Psoas muscle (tissue), 8 donors: ENCODE data around the gene TFR2. TPM values are rescaled to one million over a fixed set of nuclear protein-coding genes. Genes with fewer than 3 reads are reported as not detected.
A peak's percentile ranks its signal among the peaks of the same experiment; 100 is the strongest.
"Not testable (repeated sequence)": the region's sequence is repeated elsewhere in the genome, so short reads cannot be mapped to it uniquely, and the experiment has no call there.

Source experiments
- ATAC-seq, 4 donors: fragments of 200-7000 bp; cut with Tn5 transposase; one replicate each; pipeline ENCODE4 v1.9.1; 2020; ENCODE audit warnings: moderate library complexity in 3 of 4, mild to moderate bottlenecking in 2 of 4
- DNase-seq, 2 donors: peaks; one replicate each; pipeline ENCODE4 v3.0.0-alpha.2; 2020
- H3K27ac ChIP-seq: fragments of 200-600 bp; one replicate; pipeline ENCODE4 v1.8.0; 2022
- H3K27me3 ChIP-seq, 3 donors: fragments of 200-600 bp in 1 of 3; one replicate each; pipeline versions ENCODE4 v1.6.1 to v1.8.0; 2013 to 2022; ENCODE audit warnings: low read length in 2 of 3, mild to moderate bottlenecking in 2 of 3, moderate library complexity in 1 of 3; ENCODE audit not compliant: insufficient read depth in 3 of 3
- H3K36me3 ChIP-seq, 2 donors: fragments of 200-600 bp in 1 of 2; one replicate each; pipeline versions ENCODE4 v1.6.1 to v1.8.0; 2013 to 2022; ENCODE audit warnings: low read depth in 1 of 2, mild to moderate bottlenecking in 1 of 2, moderate library complexity in 1 of 2; ENCODE audit not compliant: insufficient read depth in 1 of 2
- H3K4me1 ChIP-seq: fragments of 200-600 bp; one replicate; pipeline ENCODE4 v1.8.0; 2022
- H3K4me3 ChIP-seq: fragments of 200-600 bp; one replicate; pipeline ENCODE4 v1.8.0; 2022; ENCODE audit warnings: mild to moderate bottlenecking
- H3K9me3 ChIP-seq: fragments of 200-600 bp; one replicate; pipeline ENCODE4 v1.8.0; 2022
- WGBS, 3 donors: extraction: QIAGEN DNeasy Blood & Tissue Kit; methylation state at CpG; one replicate each; pipeline versions ENCODE4 v1.1.6 to v1.1.7; 2013; 5-methylcytosine and 5-hydroxymethylcytosine counted together
- intact Hi-C, 2 donors: fragments of 100-400 bp; cut with DNase I; formaldehyde crosslinking; loops; one replicate each; pipeline versions ENCODE4 v1.11.0 to v1.14.2; 2022
- polyA plus RNA-seq, 3 donors: library from polyadenylated mRNA; stranded (reverse); fragments of 200-250 nt; gene quantifications; one replicate each; pipeline ENCODE4 v1.2.3, GENCODE V29; 2013
- total RNA-seq, 4 donors: library from RNA; stranded (reverse); fragmentation: NEBNext Ultra II Directional in 2 of 4; extraction: Animal tissue kit (Norgen Biotek cat#: 25700) in 2 of 4; gene quantifications; one replicate each; pipeline versions ENCODE4 v1.2.1 to v1.2.4, GENCODE V29; 2021 to 2023
- TF ChIP-seq, protein P1 (sequence below): fragments of 200-600 bp; IDR thresholded peaks from one replicate; pipeline ENCODE4 v1.8.0; 2022; ENCODE audit warnings: antibody characterized with exemption
- donor health status: healthy with polysubstance abuse.
- donor health status: DM: no; HTN: no; CAD: no; lungs with moderate emphysema.
- donor health status: Bipolar disorder and iron deficiency.
- donor health status: healthy.
- donor health status: DM: yes; HTN: yes; CAD: no.
- donor health status: DM: no; HTN: no; CAD: no.
- donor health status: DM: no; HTN: no; CAD: no.
- donor health status: DM: yes; HTN: yes; CAD: no.

TFR2 gene
- total and polyA plus RNA-seq, 7 donors, result 0.04 to 0.36 TPM; not detected in 5

DNA sequence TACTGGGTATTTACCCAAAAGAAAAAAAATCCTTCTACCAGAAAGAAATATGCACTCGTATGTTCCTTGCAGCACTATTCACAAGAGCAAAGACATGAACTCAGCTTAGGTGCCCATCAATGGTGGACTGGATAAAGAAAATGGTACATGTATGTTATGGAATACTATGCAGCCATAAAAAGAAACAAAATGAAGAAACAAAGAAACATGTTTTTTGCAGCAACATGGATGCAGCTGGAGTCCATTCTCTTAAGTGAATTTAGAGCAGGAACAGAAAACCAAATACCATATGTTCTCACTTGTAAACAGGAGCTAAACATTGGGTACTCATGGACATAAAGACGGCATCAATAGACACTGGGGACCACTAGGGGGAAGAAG is 26.7 kb upstream of the TFR2 start:
- TF ChIP-seq, protein P1, sequence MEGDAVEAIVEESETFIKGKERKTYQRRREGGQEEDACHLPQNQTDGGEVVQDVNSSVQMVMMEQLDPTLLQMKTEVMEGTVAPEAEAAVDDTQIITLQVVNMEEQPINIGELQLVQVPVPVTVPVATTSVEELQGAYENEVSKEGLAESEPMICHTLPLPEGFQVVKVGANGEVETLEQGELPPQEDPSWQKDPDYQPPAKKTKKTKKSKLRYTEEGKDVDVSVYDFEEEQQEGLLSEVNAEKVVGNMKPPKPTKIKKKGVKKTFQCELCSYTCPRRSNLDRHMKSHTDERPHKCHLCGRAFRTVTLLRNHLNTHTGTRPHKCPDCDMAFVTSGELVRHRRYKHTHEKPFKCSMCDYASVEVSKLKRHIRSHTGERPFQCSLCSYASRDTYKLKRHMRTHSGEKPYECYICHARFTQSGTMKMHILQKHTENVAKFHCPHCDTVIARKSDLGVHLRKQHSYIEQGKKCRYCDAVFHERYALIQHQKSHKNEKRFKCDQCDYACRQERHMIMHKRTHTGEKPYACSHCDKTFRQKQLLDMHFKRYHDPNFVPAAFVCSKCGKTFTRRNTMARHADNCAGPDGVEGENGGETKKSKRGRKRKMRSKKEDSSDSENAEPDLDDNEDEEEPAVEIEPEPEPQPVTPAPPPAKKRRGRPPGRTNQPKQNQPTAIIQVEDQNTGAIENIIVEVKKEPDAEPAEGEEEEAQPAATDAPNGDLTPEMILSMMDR, result no peak
- no peak overlapping the region for H3K27ac ChIP-seq
- H3K36me3 ChIP-seq, result no peaks in the 10 kb centered on the region
- no peak overlapping the region for H3K4me3 ChIP-seq
- no peak for ATAC-seq
- no peaks in the 10 kb centered on the region for H3K9me3 ChIP-seq
- no peak for DNase-seq
- no peaks in the 10 kb centered on the region for H3K27me3 ChIP-seq
- intact Hi-C loops, result no loop called here
- 82 to 84% (median 83%) methylated on average over 2 of the region's 2 CpGs for WGBS, 3 donors
- H3K4me1 ChIP-seq, result no peaks in the 10 kb centered on the region

DNA sequence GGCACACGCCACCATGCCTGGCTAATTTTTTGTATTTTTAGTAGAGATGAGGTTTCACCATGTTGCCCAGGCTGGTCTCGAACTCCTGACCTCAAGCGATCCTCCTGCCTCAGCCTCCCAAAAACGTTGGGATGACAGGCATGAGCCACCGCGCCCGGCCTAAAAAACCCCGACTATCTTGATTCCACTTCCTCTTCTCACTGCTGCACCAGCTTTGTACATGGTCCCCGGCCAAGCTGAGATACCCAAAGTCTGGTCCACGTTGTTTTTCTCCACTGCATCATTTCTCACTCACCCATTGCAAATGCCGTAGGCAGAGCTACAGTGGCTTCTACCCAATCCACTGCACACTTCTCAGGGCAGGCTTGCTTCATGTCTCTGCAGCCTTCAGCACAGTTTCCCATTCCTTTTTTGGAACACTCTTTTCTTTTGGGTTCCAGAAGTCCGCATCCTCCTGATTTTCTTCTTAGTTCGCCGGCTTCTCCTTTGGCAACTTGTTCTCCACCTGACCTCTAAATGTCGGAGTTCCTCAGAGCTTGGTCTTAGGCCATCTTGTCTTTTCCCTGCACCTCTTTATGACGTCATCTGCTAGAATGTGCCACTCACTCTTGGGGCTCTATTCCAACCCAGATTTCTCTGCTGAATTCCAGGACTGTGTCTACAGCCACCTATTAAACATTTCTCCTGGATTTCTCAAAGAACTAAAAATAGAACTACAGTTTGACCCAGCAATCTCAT is 26.1 kb upstream of the TFR2 start:
- no peaks in the 10 kb centered on the region for H3K9me3 ChIP-seq
- H3K4me3 ChIP-seq, result no peak overlapping the region
- 76 to 77% (median 76%) methylated on average over 16 of the region's 16 CpGs for WGBS, 3 donors
- TF ChIP-seq, protein P1, result no peak
- H3K27ac ChIP-seq, result no peak overlapping the region
- no peaks in the 10 kb centered on the region for H3K4me1 ChIP-seq
- ATAC-seq (no peak), DNase-seq (no peak)
- intact Hi-C loops, result no loop called here
- H3K36me3 ChIP-seq, result no peaks in the 10 kb centered on the region
- H3K27me3 ChIP-seq, result no peaks in the 10 kb centered on the region

DNA sequence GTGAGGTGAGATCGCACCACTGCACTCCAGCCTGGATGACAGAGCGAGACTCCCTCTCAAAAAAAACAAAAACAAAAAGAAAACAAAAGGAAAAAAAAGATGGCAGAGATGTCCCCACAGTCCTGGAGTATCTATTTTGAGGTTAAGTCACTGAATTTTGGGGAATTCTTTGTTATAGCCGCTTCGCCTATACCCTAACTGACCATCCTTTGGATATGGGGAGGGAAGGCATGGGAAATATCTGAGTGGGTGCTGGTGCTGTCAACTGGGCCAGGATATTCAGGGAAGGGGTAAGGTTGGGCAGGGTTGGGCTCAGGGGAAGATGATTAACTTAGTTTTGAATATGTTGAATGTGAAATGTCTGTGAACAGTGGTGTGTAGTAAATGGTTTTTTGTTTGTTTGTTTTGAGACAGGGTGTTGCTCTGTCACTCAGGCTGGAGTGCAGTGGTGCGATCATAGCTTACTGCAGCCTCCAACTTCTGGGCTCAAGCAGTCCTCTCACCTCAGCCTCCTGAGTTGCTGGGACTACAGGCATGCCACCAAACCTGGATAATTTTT is 23.9 kb upstream of the TFR2 start:
- Histone ChIP-seq H3K27ac (no peak overlapping the region), H3K9me3 (no peaks in the 10 kb centered on the region), H3K4me1 (no peaks in the 10 kb centered on the region), H3K27me3 (peaks cover 0 to 3% (median 2%) of the 10 kb centered on the region in 3 donors), H3K36me3 (no peaks in the 10 kb centered on the region), H3K4me3 (no peak overlapping the region)
- TF ChIP-seq, protein P1, result no peak
- WGBS, 3 donors, result 92 to 96% (median 94%) methylated on average over 5 of the region's 5 CpGs
- intact Hi-C loops, result no loop called here
- ATAC-seq (no peak), DNase-seq (no peak)

DNA sequence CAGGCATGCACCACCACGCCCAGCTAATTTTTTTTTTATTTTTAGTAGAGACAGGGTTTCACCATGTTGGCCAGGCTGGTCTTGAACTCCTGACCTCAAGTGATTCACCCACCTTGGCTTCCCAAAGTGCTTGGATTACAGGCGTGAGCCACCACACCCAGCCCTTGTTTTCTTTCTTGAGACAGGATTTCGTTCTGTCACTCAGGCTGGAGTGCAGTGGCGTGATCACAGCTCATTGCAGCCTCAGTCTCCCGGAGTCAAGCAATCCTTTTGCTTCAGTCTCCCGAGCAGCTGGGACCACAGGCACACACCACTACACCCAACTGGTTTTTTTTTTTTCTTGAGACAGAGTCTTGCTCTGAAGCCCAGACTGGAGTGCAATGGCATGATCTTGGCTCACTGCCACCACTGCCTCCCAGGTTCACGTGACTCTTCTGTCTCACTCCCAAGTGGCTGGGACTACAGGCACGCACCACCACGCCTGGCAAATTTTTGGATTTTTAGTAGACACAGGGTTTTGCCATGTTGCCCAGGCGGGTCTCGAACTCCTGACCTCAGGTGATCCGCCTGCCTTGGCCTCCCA is 20.9 kb upstream of the TFR2 start:
- intact Hi-C loops, H3K36me3 ChIP-seq, H3K4me3 ChIP-seq, H3K9me3 ChIP-seq, H3K27ac ChIP-seq, H3K4me1 ChIP-seq, ATAC-seq: not testable (repeated sequence)
- WGBS, 3 donors, result 69 to 70% (median 69%) methylated on average over 12 of the region's 12 CpGs
- peaks cover 0 to 23% (median 5%) of the 10 kb centered on the region in 3 donors for H3K27me3 ChIP-seq
- peak in 1 of 2 donors; percentile 34 for DNase-seq

DNA sequence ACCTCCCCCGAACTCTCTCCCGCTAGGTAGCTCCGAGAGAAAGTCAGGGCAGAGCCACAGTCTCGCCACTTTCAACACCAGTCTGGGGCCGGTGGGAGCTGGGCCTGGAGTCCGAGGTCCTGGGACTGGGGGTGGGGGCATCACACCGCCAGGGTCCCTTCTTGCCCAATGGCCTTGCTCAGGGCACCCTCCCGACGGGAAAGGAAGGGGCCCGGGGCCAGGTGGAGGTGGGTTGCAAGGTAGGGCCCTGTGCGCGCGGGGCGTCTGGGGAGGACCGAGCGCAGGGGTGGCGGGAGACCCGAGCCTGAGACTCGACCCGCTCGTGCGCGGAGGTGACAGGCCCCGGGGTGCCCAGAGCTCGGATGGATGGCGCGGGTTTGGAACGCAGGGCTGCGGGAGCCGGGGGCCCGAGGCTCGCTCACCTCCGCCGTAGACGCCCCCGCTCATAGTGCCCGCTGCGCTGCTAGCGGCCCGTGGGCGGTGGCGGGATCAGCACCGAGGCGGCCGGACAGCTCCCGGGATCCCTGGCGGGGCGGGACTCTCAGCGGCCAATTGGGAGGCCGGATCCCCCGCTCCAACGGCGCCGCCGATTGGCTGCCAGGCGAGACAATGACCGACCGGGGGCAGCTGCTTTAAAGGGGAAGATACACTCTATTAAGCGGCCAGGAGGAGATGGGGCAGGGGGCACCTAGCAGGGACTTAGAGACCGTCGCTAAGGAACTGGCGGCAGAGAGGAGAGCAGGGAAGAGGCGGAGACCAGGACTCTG is 14.7 kb upstream of the TFR2 start, which contains the start of gene ACTL6B:
Gene ACTL6B, minus strand, starts transcription at position 541 of the 767 bp plus-strand sequence. Its CDS starts 94 bp downstream, at position 447.
- TF ChIP-seq, protein P1, result no peak
- ATAC-seq (peak; percentile 76 to 92 (median 88)), DNase-seq (peak; percentile 73 to 79)
- H3K9me3 ChIP-seq, result no peaks in the 10 kb centered on the region
- intact Hi-C loops, result no loop called here
- no peak within 1 kb of the TSS for H3K4me3 ChIP-seq
- H3K36me3 ChIP-seq, result no peaks in the 10 kb centered on the region
- no peak within 1 kb of the TSS for H3K27ac ChIP-seq
- 7 to 8% (median 7%) methylated on average over 55 to 63 of the region's 63 CpGs for WGBS, 3 donors
- peaks cover 0 to 68% (median 16%) of the 10 kb centered on the region in 3 donors for H3K27me3 ChIP-seq
- H3K4me1 ChIP-seq, result no peaks in the 10 kb centered on the region
